SH-SY5Y (cell line): ENCODE measurements around the gene UBE2G2.

Source experiments
- GATA2 ChIP-seq: IDR thresholded peaks from 2 replicates; pipeline ENCODE4 v1.6.1; 2011; ENCODE audit warnings: mild to moderate bottlenecking, low read depth, low read length
- GATA3 ChIP-seq: IDR thresholded peaks from 2 replicates; pipeline ENCODE4 v1.6.1; 2011; ENCODE audit warnings: low read depth, mild to moderate bottlenecking, low read length, moderate library complexity

DNA sequence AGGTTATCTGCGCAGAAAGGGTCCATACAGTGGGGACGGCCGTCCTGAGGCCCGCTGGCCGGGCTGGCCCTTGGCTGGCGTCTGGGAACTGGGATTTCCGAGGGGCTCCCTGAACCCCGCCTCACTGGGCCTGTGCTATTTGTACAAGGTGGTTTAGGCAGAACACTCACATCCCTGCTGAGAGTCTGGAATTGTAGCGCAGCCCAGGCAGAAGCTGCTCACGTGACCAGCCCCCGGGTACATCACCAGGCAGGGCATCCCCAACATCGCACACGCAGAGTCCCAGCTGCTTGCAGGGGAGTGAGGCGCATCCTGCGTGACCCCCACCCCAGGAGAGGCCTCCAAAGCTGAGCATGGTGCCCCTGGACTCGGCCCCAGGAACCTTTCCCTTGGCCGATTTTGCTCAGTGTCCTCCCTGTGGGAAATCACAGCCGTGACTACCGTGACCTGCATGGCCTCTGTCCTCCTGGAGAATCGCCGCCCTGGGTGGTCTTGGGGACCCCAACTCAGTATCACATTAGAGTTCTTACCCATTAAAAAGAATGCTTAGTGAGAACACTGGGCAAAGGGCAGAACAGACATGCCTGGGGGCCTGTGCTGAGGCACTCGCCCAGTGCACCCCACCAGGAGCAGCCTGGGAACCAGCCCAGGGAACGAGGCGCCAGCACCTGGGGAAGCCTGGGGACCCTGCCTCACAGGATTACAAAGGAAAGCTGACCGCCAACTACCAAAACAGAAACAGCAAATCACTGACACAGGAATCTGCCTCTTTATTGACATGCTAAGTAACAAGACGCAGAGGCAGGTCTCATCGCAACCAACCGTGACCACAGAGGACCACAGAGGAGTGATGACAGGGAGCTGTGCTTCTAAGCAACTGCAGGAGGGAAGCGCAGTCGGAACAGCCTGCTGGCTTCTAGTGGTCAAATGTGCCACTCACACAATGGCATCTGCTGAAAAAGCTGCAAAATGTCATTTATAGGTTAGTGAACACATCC lies 33.5 kb downstream of the UBE2G2 start:
- TF ChIP-seq GATA2 (no peak), GATA3 (no peak)
